Stimulated activated CD4-positive, alpha-beta T cell treated with anti-CD3 and anti-CD28 coated beads, Interleukin-1b, Interleukin-23, amount 100 ng/mL, for 24 hours (primary cell): ENCODE measurements around the gene RASA2.
"Not testable (repeated sequence)": the region's sequence is repeated elsewhere in the genome, so short reads cannot be mapped to it uniquely, and the experiment has no call there.

Source experiments
- DNase-seq, 4 experiments: peaks; one replicate each; pipeline ENCODE4 v3.0.0-alpha.2; 2020; ENCODE audit warnings: low read depth in 4 of 4, low spot score in 1 of 4

The RASA2 gene

GRCh38 chr3:141532609-141533008, 45.8 kb downstream of the RASA2 start:
- no peak for DNase-seq

DNA sequence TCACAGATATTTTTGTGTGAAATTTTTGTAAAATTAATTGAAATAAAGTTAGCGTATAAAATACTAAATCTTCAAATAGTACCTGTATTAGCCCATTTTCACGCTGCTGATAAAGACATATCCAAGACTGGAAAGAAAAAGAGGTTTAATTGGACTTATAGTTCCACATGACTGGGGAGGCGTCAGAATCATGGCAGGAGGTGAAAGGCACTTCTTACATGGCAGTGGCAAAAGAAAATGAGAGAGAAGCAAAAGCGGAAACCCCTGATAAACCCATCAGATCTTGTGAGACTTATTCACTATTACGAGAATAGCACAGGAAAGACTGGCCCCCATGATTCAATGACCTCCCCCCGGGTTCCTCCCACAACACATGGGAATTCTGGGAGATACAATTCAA, 49.2 kb downstream of the RASA2 start:
- not testable (repeated sequence) for DNase-seq

DNA sequence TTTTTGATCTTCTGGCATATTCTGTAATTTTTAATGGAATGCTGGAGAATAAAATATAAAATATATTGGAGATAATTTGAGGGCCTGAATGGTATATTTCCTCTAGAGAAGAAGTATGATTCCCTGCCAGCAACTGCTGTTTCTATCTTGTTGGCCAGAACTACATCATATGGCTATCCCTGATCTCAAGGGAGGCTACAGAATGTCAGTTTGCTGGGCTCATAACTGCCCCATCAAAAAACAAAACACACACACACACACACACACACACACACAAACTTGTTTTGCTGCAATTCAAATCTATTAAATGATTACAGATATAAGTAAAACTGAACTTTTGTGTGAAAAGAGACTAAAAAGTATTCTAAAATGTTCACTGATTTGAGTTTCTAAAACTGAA, 51.0 kb downstream of the RASA2 start:
- DNase-seq: no peak

- no peak for DNase-seq
Measured at GRCh38 chr3:141538568-141539240, 51.9 kb downstream of the RASA2 start.

DNA sequence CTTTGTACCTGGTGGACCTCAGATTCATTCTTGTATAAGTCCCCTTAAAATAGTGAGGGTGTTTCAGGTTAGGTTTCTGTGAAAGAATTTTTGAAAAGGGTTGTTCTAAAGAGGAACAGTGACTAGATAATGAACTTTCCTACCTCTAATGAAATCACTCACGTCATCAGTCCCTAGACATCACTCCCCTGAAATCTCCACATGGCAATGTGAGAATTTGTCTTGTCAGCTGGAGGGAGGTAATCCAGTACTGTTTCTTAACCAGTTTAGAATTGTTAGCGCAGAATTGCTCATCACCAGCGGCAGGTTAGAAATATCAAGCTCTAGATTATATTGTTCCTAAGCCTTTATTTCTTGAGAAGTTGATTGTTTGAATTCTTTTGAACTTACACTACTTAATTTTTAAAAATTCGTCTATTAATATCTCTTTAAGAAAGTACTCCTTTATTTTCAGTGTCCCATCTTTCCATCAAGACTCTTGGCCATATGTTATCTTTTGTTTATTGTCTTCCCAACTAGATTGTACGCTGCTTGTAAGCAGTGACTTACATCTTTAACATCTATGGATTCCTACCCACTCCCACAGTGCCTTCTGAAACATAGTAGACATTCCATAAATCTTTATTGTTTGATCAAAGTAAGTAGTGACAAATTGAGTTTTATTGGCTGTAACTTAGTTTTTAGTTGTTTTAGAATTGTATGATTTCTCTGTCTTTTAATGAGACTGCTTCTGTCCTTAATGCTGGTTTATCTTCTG, 52.8 kb downstream of the RASA2 start:
- DNase-seq: no peak

DNA sequence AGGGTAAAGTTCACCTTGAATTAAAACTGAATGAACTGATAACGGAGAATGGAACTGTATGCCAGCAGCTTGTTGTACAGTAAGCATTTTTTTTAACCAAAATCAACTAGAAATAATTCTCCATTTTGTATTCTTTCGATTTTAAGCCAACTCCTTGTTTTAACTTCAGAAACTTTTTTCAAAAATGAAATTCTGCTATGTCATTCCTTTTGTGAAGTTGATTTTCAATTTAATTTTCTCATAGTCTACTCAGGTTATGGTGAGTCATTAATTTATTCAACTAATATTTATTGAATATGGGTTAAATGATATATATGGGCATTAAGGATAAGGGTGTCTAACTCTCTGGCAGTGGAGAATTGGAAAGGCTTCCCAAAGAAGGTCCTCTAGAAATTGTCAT, 53.7 kb downstream of the RASA2 start:
- DNase-seq: no peak

DNA sequence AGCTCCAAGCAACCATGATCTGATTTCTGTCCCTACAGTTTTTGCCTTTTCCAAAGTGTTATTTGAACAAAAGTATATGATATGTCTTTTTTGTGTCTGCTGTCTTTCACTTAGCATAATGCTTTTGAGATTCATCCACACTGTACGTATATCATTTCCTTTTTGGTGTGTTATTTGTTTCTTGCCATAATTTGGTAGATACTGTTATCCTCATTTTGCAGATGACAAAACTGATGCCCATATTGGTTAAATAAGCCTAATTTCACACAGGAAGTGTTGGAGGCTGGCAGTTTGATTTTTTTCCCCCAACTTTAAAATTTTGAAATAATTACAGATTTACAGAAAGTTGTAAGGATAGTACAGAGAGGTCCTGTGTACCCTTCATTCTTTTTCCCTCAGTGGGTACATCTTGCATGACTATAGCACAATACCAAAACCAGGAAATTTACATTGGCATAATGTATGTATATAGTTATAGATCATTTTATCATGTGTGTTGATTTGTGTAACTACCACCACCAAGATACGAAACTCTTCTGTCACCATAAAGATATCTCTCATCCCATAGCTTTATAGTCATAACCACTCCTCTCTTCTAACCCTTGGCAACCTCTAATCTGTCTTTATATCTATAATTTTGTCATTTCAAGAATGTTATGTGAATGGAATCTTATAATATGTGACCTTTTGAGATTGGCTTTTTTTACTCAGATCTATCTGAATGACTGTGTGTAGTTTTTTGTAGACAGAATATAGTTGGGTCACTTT, 55.6 kb downstream of the RASA2 start:
- DNase-seq: no peak

DNA sequence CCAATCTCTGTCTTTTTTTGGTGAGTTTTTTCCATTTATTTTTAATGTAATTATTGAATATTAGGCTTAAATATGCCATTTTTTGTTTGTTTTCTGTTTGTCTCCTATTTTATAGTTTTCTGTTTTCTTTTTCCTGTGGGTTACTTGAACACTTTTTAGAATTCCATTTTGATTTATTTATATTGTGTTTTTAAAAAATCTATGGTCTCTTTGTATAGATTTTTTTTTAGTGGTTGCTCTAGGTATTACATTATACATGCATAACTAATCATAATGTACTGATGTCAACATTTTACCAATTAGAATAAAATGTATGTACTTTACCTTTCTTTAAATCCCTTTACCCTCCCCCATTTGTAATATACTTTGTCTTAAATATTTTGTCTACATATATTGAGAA, 56.2 kb downstream of the RASA2 start:
- DNase-seq: no peak

GRCh38 chr3:141544697-141545096, 57.9 kb downstream of the RASA2 start:
- DNase-seq: no peak

- DNase-seq: no peak
Measured at GRCh38 chr3:141546081-141546480, 59.3 kb downstream of the RASA2 start.

GRCh38 chr3:141546586-141546985, 59.8 kb downstream of the RASA2 start:
- DNase-seq: no peak

DNA sequence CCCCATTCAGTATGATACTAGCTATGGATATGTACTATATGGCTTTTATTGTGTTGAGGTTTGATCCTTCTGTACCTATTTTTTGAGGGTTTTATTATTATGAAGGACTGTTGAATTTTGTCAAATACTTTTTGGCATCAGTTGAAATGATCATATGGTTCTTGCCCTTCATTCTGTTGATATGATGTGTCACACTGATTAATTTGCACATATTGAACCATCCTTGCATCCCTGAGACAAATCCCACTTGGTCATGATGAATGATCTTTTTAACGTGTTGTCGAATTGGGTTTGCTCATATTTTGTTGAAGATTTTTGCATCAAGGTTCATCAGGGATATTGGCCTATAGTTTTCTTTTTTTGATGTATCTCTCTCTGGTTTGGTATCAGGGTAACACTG, 61.0 kb downstream of the RASA2 start:
- no peak for DNase-seq

GRCh38 chr3:141550926-141551665, 64.3 kb downstream of the RASA2 start:
- no peak for DNase-seq

GRCh38 chr3:141552440-141552991, 65.7 kb downstream of the RASA2 start:
- no peak for DNase-seq

- no peak for DNase-seq
Measured at GRCh38 chr3:141553055-141553454, 66.2 kb downstream of the RASA2 start.

GRCh38 chr3:141556034-141556433, 69.2 kb downstream of the RASA2 start:
- DNase-seq: peak in 1 of 4 experiments; percentile 18

GRCh38 chr3:141557961-141558706, 71.3 kb downstream of the RASA2 start:
- DNase-seq: no peak

DNA sequence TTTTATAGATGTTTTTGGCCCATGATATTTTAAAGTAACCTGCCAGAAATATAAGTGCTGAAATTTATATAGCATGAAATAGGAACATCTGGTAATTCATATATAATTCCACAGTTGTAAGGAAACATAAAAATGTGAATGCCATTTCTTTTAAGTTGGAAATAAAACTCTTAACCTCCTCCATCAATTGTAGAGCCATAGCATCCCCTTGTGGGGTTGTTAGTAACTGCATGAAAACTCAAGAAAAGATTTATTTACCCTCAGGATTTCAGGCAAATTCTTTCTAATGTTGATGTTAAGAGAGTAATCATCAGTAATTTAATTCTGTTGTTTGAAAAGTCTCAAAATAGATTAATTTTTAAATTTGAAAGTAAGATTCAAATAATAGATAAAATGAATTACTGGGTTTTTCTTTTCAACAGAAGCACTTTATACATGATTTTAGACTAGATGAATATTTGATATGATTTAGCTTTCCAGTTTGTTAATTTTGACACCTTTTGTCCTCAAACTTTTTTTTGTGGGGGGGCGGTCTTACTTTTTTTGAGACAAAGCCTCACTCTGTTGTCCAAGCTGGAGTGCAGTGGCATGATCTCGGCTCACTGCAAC, 74.7 kb downstream of the RASA2 start:
- DNase-seq: peak in 1 of 4 experiments; percentile 5

- no peak for DNase-seq
Measured at GRCh38 chr3:141564241-141564640, 77.4 kb downstream of the RASA2 start.

- no peak for DNase-seq
Measured at GRCh38 chr3:141570068-141570467, 83.2 kb downstream of the RASA2 start.
